HG03280 (cell line): ENCODE data around the gene AOC2.
"Not testable (repeated sequence)": the region's sequence is repeated elsewhere in the genome, so short reads cannot be mapped to it uniquely, and the experiment has no call there.

Experiments
- ATAC-seq: cut with Tn5 transposase; IDR thresholded peaks from one replicate; pipeline ENCODE4 v1.9.1; 2021; ENCODE audit warnings: mild to moderate bottlenecking, moderate library complexity; ENCODE audit not compliant: unreplicated experiment

Gene AOC2

GRCh38 chr17:42853004-42853403 is 8.6 kb downstream of the AOC2 start:
- no peak for ATAC-seq

GRCh38 chr17:42853597-42853967 is 9.2 kb downstream of the AOC2 start:
- ATAC-seq, result no peak

DNA sequence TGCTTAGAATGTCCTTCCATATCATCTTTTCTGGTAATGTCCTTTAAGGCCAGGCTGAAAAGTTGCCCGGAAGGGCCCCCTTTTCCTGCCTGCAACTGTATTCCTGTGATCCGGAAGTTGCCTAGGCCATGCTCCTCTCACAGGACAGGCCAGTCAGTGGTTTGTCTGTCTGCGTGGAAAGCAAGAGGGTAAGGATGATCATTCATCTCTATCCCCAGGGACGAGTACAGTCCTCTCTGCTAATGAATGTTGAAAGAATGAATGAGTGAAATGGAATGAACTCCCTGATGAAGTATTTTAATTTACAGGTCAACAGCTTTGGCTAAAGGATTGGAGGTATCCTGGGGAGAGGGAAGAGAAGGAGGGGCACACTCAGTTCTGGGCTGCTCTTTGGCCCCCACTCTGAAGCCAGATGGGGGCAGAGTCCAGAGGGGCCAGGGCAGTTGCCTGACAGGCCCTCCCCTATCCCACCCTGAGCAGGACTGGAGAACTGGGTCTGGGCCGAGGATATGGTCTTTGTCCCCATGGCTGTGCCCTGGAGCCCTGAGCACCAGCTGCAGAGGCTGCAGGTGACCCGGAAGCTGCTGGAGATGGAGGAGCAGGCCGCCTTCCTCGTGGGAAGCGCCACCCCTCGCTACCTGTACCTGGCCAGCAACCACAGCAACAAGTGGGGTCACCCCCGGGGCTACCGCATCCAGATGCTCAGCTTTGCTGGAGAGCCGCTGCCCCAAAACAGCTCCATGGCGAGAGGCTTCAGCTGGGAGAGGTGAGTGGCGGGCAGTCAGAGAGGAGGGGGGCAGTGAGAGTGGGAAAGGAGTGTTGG is 9.8 kb downstream of the AOC2 start:
- ATAC-seq, result no peak

- no peak for ATAC-seq
Observed at GRCh38 chr17:42855048-42855596, 10.7 kb downstream of the AOC2 start.

- ATAC-seq, result not testable (repeated sequence)
Observed at GRCh38 chr17:42856093-42856492, 11.7 kb downstream of the AOC2 start.

DNA sequence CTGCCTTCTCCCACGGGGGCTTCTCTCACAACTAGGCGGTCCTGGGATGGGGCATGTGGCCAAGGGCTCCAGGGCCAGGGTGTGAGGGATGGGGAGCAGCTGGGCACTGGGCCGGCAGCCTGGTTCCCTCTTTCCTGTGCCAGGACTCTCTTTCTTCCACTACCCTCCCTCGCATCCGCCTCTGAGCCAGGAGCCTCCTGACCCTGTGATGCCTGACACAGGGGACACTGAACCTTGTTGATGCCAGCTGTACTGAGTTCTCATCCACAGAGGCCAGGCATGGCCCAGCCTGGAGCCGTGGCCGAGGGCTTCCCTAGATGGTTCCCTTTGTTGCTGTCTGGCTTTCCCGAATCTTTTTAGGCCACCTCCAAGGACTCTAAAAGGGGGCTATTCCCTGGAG is 12.1 kb downstream of the AOC2 start:
- ATAC-seq, result not testable (repeated sequence)

DNA sequence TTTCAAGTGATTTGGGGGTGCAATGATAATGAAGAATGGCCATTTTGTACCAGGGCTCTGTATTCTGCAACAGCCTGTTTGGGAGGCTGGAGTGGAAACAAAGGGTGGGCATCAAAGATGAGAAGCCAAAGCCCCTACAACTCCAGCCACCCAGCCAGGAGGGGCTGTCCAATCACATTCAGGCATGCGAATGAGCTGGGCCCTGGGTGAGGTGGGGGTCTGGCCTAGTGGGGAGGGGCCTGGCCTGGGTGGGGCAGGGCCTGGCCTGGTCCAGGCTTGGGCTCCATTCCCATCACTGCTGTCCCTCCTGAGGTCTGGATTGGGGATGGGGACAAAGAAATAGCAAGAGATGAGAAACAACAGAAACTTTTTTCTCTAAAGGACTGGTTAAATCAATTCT is 13.0 kb downstream of the AOC2 start:
- ATAC-seq, result no peak

GRCh38 chr17:42865638-42866094 is 21.3 kb downstream of the AOC2 start:
- no peak for ATAC-seq

- ATAC-seq, result no peak
Observed at GRCh38 chr17:42866216-42866615, 21.8 kb downstream of the AOC2 start.

- no peak for ATAC-seq
Observed at GRCh38 chr17:42866631-42867575, 22.5 kb downstream of the AOC2 start.

- not testable (repeated sequence) for ATAC-seq
Observed at GRCh38 chr17:42867694-42868261, 23.4 kb downstream of the AOC2 start.

DNA sequence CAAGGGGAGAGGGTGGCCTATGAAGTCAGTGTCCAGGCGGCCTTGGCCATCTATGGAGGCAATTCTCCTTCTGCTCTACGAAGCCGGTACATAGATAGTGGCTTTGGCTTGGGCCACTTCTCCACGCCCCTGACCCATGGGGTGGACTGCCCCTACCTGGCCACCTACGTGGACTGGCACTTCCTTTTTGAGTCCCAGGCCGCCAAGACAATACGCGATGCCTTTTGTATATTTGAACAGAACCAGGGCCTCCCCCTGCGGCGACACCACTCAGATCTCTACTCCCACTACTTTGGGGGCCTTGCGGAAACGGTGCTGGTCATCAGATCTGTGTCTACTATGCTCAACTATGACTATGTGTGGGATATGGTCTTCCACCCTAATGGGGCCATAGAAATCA is 24.0 kb downstream of the AOC2 start:
- no peak for ATAC-seq

- ATAC-seq, result no peak
Observed at GRCh38 chr17:42871647-42872046, 27.3 kb downstream of the AOC2 start.

- no peak for ATAC-seq
Observed at GRCh38 chr17:42872251-42872965, 28.0 kb downstream of the AOC2 start.

DNA sequence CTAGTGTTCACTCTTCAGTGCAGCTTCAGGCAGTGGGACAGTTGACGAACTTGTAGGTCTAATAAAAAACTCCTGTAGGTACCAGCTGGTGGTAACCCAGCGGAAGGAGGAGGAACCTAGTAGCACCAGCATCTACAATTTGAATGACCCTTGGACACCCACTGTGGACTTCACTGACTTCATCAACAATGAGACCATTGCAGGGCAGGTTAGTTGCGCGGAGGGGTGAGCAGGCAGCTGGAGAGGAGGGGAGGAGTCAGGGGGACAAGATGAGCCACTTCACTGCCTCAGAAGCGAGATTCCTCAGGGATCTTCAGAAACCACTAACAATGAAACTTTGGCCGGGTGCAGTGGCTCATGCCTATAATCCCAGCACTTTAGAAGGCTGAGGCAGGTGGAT is 28.9 kb downstream of the AOC2 start:
- no peak for ATAC-seq

DNA sequence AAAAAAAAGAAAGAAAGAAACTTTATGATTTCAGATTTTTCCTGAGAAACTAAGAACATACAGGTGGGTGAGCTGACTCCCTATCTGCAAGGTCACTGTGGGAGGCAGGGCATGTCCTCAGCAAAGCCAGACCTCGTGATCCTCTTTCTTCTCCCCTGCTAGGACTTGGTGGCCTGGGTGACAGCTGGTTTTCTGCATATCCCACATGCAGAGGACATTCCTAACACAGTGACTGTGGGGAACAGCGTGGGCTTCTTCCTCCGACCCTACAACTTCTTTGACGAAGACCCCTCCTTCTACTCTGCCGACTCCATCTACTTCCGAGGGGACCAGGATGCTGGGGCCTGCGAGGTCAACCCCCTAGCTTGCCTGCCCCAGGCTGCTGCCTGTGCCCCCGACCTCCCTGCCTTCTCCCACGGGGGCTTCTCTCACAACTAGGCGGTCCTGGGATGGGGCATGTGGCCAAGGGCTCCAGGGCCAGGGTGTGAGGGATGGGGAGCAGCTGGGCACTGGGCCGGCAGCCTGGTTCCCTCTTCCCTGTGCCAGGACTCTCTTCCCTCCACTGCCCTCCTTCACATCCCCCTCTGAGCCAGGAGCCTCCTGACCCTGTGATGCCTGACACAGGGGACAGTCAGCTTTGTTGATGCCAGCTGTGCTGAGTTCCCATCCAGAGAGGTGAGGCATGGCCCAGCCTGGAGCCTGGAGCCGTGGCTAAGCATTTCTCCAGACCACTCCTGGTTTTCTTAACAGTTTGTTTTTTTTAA is 29.7 kb downstream of the AOC2 start:
- ATAC-seq, result not testable (repeated sequence)

- ATAC-seq, result no peak
Observed at GRCh38 chr17:42877037-42877436, 32.7 kb downstream of the AOC2 start.

- ATAC-seq, result no peak
Observed at GRCh38 chr17:42878123-42878880, 33.9 kb downstream of the AOC2 start.
